ENCODE measurements around the gene IQGAP1. TPM values are rescaled to one million over a fixed set of nuclear protein-coding genes. Genes with fewer than 3 reads are reported as not detected.
A peak's percentile ranks its signal among the peaks of the same experiment; 100 is the strongest.

IQGAP1 gene
- polyA plus RNA-seq, 3 donors: 140 to 276 (median 207) TPM

GRCh38 chr15:90388462-90389380 is 679 bp downstream of the IQGAP1 start:
- H3K4me3 ChIP-seq (replicated peaks in 1 of 3; ENCODE audit: low read depth in 2 of 3, low read length in 3 of 3): peak overlapping the region; percentile 79 to 91 (median 89)
- peak overlapping the region; percentile 80 for H3K4me2 ChIP-seq (replicated peaks; ENCODE audit: extremely low read depth, low read length, poor library complexity, severe bottlenecking)
- Mint-ChIP-seq H3K4me3 (peak overlapping the region; percentile 82 to 96), H3K27ac (peak overlapping the region; percentile 96 to 99 (median 99)), H3K4me1 (peaks cover 53% of the 10 kb centered on the region), H3K36me3 (peaks cover 40 to 49% of the 10 kb centered on the region in 2 donors), H3K27me3 (ENCODE audit: low read depth in 3 of 3) (peaks cover 0 to 2% (median 0%) of the 10 kb centered on the region in 3 donors), H3K9me3 (no peaks in the 10 kb centered on the region)
- peaks cover 48 to 52% of the 10 kb centered on the region in 2 donors for H3K4me1 ChIP-seq (ENCODE audit: control insufficient read depth in 1 of 2, insufficient read depth in 2 of 2, low read length in 2 of 2)
- H3K36me3 ChIP-seq (replicated peaks in 1 of 2; ENCODE audit: control insufficient read depth in 1 of 2, insufficient read depth in 2 of 2, low read length in 2 of 2): peaks cover 22 to 34% of the 10 kb centered on the region in 2 donors
- H2AFZ ChIP-seq (ENCODE audit: insufficient read depth, low read depth, low read length, poor library complexity, severe bottlenecking): no peak overlapping the region
- H3K9me3 ChIP-seq (replicated peaks in 1 of 2; ENCODE audit: control insufficient read depth in 1 of 2, insufficient read depth in 1 of 2, low read length in 2 of 2): no peaks in the 10 kb centered on the region
- peak overlapping the region; percentile 96 to 100 for H3K27ac ChIP-seq (ENCODE audit: low read depth in 1 of 2, low read length in 2 of 2)
- WGBS (ENCODE audit: insufficient coverage): under 1% methylated on average over 41 of the region's 52 CpGs
- peak overlapping the region; percentile 99 for H3K9ac ChIP-seq (ENCODE audit: insufficient read depth, low read length, poor library complexity, severe bottlenecking)
- peak; percentile 10 for TF ChIP-seq CTCF (IDR thresholded peaks at IDR 0.05)
- no peaks in the 10 kb centered on the region for H3K27me3 ChIP-seq (ENCODE audit: control insufficient read depth in 2 of 2, insufficient read depth in 2 of 2, low read length in 2 of 2)
- peaks cover 54% of the 10 kb centered on the region for H3K79me2 ChIP-seq (ENCODE audit: insufficient read depth, low read length)
- DNase-seq: peak; percentile 73 to 87 (median 86)
- intact Hi-C loops (cut with micrococcal nuclease): loop anchor here (2.0 to 10.0 kb wide), 3 partner anchors 14 to 154 kb away; partner anchors contain the start of genes CIB1 (in 1 of the 2), GDPGP1 (in 1 of the 2) and ZNF774 (in 1 of the 2)
- peaks cover 49% of the 10 kb centered on the region for H4K20me1 ChIP-seq (ENCODE audit: insufficient read depth, low read length)

DNA sequence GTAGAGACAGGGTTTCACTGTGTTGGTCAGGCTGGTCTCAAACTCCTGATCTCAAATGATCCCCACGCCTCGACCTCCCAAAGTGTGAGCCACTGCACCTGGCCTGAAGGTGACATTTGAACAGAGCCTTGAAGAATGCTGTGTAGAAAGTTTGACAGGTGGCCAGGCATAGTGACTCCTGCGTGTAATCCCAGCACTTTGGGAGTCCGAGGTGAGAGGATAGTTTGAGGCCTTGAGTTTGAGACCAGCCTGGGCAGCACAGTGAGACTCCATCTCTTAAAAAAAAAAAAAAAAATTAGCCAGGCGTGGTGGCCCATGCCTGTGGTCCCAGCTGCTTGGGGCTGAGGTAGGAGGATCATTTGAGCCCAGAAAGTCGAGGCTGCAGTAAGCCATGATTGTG is 1.5 kb downstream of the IQGAP1 start:
- no peak for TF ChIP-seq CTCF (IDR thresholded peaks at IDR 0.05)
- intact Hi-C loops (cut with micrococcal nuclease): loop anchor here (2.0 to 10.0 kb wide), 3 partner anchors 13 to 155 kb away; partner anchors contain the start of genes CIB1 (in 1 of the 2), GDPGP1 (in 1 of the 2) and ZNF774 (in 1 of the 2)
- Histone ChIP-seq H3K4me2 (replicated peaks; ENCODE audit: extremely low read depth, low read length, poor library complexity, severe bottlenecking) (peak overlapping the region; percentile 80), H4K20me1 (ENCODE audit: insufficient read depth, low read length) (peaks cover 57% of the 10 kb centered on the region), H3K36me3 (replicated peaks in 1 of 2; ENCODE audit: control insufficient read depth in 1 of 2, insufficient read depth in 2 of 2, low read length in 2 of 2) (peaks cover 22 to 41% of the 10 kb centered on the region in 2 donors), H3K9me3 (replicated peaks in 1 of 2; ENCODE audit: control insufficient read depth in 1 of 2, insufficient read depth in 1 of 2, low read length in 2 of 2) (no peaks in the 10 kb centered on the region), H3K4me1 (ENCODE audit: control insufficient read depth in 1 of 2, insufficient read depth in 2 of 2, low read length in 2 of 2) (peaks cover 52 to 60% of the 10 kb centered on the region in 2 donors), H3K79me2 (ENCODE audit: insufficient read depth, low read length) (peaks cover 62% of the 10 kb centered on the region), H3K9ac (ENCODE audit: insufficient read depth, low read length, poor library complexity, severe bottlenecking) (peak overlapping the region; percentile 99), H3K27ac (ENCODE audit: low read depth in 1 of 2, low read length in 2 of 2) (peak overlapping the region; percentile 96 to 100), H2AFZ (ENCODE audit: insufficient read depth, low read depth, low read length, poor library complexity, severe bottlenecking) (no peak overlapping the region), H3K27me3 (ENCODE audit: control insufficient read depth in 2 of 2, insufficient read depth in 2 of 2, low read length in 2 of 2) (no peaks in the 10 kb centered on the region), H3K4me3 (replicated peaks in 1 of 3; ENCODE audit: low read depth in 2 of 3, low read length in 3 of 3) (peak overlapping the region; percentile 79 to 91 (median 89))
- Mint-ChIP-seq H3K27me3 (ENCODE audit: low read depth in 3 of 3) (peaks cover 0 to 2% (median 0%) of the 10 kb centered on the region in 3 donors), H3K27ac (peak overlapping the region; percentile 96 to 99 (median 99)), H3K9me3 (no peaks in the 10 kb centered on the region), H3K36me3 (peaks cover 43 to 57% of the 10 kb centered on the region in 2 donors), H3K4me1 (peaks cover 59% of the 10 kb centered on the region), H3K4me3 (peak overlapping the region; percentile 81 to 96)
- 100% methylated on average over 3 of the region's 6 CpGs for WGBS (ENCODE audit: insufficient coverage)
- DNase-seq: no peak
